Measurements from ENCODE around the gene CDH23. TPM values are rescaled to one million over a fixed set of nuclear protein-coding genes. Genes with fewer than 3 reads are reported as not detected.

CDH23 gene
- total and polyA plus RNA-seq, 2 of the 8 experiments (the other 6 are each of a cell fraction or from before 2014, with no cell fraction given) = 1.9 to 4.9 TPM

DNA sequence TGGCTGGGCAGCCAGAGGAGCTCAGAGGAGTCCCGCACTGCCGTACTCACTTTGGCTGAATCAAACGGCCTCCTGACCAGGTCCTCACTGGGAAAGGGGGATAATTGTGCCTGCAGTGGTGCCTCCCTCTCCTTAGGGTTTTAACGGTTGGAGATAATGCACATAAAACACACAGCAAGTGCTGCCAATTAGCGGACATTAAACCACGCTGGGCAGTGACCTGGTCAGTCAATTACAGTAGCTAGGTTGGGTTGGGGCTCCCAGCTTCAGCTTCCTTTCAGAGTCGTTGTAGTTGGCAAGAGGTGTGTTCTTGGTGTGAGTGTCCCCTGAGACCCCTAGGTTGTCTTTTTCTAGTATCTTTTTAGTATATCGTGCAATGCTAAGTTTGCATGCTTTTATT, 176.2 kb downstream of the CDH23 start (continued):
- no peak for TF ChIP-seq CEBPB (IDR thresholded peaks at IDR 0.05; ENCODE audit: low read depth, low read length)
- TF ChIP-seq, protein P1, sequence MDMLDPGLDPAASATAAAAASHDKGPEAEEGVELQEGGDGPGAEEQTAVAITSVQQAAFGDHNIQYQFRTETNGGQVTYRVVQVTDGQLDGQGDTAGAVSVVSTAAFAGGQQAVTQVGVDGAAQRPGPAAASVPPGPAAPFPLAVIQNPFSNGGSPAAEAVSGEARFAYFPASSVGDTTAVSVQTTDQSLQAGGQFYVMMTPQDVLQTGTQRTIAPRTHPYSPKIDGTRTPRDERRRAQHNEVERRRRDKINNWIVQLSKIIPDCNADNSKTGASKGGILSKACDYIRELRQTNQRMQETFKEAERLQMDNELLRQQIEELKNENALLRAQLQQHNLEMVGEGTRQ (IDR thresholded peaks at IDR 0.05; ENCODE audit: low read length) = no peak
- TF ChIP-seq BRCA1 (IDR thresholded peaks at IDR 0.05; ENCODE audit: low read depth, low read length) = no peak
- TF ChIP-seq HDAC2 (IDR thresholded peaks at IDR 0.05; ENCODE audit: borderline replicate concordance in 1 of 2, low read depth in 2 of 2, low read length in 2 of 2) = no peak
- TF ChIP-seq, protein P2, sequence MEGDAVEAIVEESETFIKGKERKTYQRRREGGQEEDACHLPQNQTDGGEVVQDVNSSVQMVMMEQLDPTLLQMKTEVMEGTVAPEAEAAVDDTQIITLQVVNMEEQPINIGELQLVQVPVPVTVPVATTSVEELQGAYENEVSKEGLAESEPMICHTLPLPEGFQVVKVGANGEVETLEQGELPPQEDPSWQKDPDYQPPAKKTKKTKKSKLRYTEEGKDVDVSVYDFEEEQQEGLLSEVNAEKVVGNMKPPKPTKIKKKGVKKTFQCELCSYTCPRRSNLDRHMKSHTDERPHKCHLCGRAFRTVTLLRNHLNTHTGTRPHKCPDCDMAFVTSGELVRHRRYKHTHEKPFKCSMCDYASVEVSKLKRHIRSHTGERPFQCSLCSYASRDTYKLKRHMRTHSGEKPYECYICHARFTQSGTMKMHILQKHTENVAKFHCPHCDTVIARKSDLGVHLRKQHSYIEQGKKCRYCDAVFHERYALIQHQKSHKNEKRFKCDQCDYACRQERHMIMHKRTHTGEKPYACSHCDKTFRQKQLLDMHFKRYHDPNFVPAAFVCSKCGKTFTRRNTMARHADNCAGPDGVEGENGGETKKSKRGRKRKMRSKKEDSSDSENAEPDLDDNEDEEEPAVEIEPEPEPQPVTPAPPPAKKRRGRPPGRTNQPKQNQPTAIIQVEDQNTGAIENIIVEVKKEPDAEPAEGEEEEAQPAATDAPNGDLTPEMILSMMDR (IDR thresholded peaks at IDR 0.05; ENCODE audit: control extremely low read depth in 1 of 3, insufficient read depth in 1 of 3, low read depth in 1 of 3, low read length in 3 of 3) = no peak
- TF ChIP-seq, protein P3, sequence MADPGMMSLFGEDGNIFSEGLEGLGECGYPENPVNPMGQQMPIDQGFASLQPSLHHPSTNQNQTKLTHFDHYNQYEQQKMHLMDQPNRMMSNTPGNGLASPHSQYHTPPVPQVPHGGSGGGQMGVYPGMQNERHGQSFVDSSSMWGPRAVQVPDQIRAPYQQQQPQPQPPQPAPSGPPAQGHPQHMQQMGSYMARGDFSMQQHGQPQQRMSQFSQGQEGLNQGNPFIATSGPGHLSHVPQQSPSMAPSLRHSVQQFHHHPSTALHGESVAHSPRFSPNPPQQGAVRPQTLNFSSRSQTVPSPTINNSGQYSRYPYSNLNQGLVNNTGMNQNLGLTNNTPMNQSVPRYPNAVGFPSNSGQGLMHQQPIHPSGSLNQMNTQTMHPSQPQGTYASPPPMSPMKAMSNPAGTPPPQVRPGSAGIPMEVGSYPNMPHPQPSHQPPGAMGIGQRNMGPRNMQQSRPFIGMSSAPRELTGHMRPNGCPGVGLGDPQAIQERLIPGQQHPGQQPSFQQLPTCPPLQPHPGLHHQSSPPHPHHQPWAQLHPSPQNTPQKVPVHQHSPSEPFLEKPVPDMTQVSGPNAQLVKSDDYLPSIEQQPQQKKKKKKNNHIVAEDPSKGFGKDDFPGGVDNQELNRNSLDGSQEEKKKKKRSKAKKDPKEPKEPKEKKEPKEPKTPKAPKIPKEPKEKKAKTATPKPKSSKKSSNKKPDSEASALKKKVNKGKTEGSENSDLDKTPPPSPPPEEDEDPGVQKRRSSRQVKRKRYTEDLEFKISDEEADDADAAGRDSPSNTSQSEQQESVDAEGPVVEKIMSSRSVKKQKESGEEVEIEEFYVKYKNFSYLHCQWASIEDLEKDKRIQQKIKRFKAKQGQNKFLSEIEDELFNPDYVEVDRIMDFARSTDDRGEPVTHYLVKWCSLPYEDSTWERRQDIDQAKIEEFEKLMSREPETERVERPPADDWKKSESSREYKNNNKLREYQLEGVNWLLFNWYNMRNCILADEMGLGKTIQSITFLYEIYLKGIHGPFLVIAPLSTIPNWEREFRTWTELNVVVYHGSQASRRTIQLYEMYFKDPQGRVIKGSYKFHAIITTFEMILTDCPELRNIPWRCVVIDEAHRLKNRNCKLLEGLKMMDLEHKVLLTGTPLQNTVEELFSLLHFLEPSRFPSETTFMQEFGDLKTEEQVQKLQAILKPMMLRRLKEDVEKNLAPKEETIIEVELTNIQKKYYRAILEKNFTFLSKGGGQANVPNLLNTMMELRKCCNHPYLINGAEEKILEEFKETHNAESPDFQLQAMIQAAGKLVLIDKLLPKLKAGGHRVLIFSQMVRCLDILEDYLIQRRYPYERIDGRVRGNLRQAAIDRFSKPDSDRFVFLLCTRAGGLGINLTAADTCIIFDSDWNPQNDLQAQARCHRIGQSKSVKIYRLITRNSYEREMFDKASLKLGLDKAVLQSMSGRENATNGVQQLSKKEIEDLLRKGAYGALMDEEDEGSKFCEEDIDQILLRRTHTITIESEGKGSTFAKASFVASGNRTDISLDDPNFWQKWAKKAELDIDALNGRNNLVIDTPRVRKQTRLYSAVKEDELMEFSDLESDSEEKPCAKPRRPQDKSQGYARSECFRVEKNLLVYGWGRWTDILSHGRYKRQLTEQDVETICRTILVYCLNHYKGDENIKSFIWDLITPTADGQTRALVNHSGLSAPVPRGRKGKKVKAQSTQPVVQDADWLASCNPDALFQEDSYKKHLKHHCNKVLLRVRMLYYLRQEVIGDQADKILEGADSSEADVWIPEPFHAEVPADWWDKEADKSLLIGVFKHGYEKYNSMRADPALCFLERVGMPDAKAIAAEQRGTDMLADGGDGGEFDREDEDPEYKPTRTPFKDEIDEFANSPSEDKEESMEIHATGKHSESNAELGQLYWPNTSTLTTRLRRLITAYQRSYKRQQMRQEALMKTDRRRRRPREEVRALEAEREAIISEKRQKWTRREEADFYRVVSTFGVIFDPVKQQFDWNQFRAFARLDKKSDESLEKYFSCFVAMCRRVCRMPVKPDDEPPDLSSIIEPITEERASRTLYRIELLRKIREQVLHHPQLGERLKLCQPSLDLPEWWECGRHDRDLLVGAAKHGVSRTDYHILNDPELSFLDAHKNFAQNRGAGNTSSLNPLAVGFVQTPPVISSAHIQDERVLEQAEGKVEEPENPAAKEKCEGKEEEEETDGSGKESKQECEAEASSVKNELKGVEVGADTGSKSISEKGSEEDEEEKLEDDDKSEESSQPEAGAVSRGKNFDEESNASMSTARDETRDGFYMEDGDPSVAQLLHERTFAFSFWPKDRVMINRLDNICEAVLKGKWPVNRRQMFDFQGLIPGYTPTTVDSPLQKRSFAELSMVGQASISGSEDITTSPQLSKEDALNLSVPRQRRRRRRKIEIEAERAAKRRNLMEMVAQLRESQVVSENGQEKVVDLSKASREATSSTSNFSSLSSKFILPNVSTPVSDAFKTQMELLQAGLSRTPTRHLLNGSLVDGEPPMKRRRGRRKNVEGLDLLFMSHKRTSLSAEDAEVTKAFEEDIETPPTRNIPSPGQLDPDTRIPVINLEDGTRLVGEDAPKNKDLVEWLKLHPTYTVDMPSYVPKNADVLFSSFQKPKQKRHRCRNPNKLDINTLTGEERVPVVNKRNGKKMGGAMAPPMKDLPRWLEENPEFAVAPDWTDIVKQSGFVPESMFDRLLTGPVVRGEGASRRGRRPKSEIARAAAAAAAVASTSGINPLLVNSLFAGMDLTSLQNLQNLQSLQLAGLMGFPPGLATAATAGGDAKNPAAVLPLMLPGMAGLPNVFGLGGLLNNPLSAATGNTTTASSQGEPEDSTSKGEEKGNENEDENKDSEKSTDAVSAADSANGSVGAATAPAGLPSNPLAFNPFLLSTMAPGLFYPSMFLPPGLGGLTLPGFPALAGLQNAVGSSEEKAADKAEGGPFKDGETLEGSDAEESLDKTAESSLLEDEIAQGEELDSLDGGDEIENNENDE (IDR thresholded peaks at IDR 0.05; ENCODE audit: insufficient replicate concordance, low read length) = no peak
- no peak for TF ChIP-seq MAFK (IDR thresholded peaks at IDR 0.05; ENCODE audit: low read depth, low read length)
